Uterus (tissue), 4 donors: ENCODE results near the gene MYO18B. TPM values are rescaled to one million over a fixed set of nuclear protein-coding genes. Genes with fewer than 3 reads are reported as not detected.

ENCODE experiments used
- DNase-seq, 2 donors: peaks; one replicate each; pipeline ENCODE4 v3.0.0-alpha.2; 2019 to 2020
- H3K27ac ChIP-seq, 2 donors: fragments of 200-600 bp; sonication (generic); 1 replicate in 1 of 2; 2 replicates in 1 of 2; pipeline ENCODE4 v1.5.1; 2016 to 2018
- H3K27me3 ChIP-seq, 2 donors: fragments of 200-600 bp; sonication (generic); one replicate each; pipeline ENCODE4 v1.5.1; 2018 to 2019; ENCODE audit warnings: control low read depth in 1 of 2
- H3K36me3 ChIP-seq, 2 donors: fragments of 200-600 bp; sonication (generic); one replicate each; pipeline ENCODE4 v1.5.1; 2019; ENCODE audit warnings: control low read depth in 1 of 2
- H3K4me1 ChIP-seq, 2 donors: fragments of 200-600 bp; sonication (generic); one replicate each; pipeline ENCODE4 v1.5.1; 2018 to 2019; ENCODE audit warnings: control low read depth in 1 of 2
- H3K4me3 ChIP-seq, 2 donors: fragments of 200-600 bp; sonication (generic); 1 replicate in 1 of 2; 2 replicates in 1 of 2; pipeline ENCODE4 v1.5.1; 2018 to 2019; ENCODE audit warnings: mild to moderate bottlenecking in 1 of 2
- H3K9me3 ChIP-seq, 2 donors: fragments of 200-600 bp; sonication (generic); one replicate each; pipeline ENCODE4 v1.5.1; 2019; ENCODE audit warnings: control low read depth in 1 of 2
- POLR2A ChIP-seq, 2 donors: fragments of 450-650 bp; IDR thresholded peaks; one replicate each; pipeline ENCODE4 v1.6.1; 2016; ENCODE audit warnings: antibody characterized with exemption in 2 of 2, mild to moderate bottlenecking in 1 of 2, moderate library complexity in 1 of 2
- intact Hi-C: fragments of 100-400 bp; cut with DNase I; formaldehyde crosslinking; loops from one replicate; pipeline ENCODE4 v1.15.1; 2023; ENCODE audit warnings: low total_unique reads
- total RNA-seq, 4 donors: library from RNA; depleted of rRNA in 3 of 4; stranded (reverse); fragments of >200 nt in 3 of 4; gene quantifications; one replicate each; pipeline versions ENCODE4 v1.1.0 to v1.2.4, GENCODE V29; 2014 to 2023
- TF ChIP-seq, protein P1 (sequence below), 4 experiments: fragments of 200-600 bp in 2 of 4; fragments of 450-650 bp in 2 of 4; sonication (generic) in 2 of 4; IDR thresholded peaks; one replicate each; pipeline ENCODE4 v1.5.1; 2016 to 2019; ENCODE audit warnings: antibody characterized with exemption in 4 of 4, mild to moderate bottlenecking in 2 of 4, moderate library complexity in 1 of 4
- donor health status: DM: yes; HTN: yes; CAD: no.

Gene MYO18B
- total RNA-seq, 4 donors from 2014 or later: 0.41 to 0.43 TPM; not detected in 2

DNA sequence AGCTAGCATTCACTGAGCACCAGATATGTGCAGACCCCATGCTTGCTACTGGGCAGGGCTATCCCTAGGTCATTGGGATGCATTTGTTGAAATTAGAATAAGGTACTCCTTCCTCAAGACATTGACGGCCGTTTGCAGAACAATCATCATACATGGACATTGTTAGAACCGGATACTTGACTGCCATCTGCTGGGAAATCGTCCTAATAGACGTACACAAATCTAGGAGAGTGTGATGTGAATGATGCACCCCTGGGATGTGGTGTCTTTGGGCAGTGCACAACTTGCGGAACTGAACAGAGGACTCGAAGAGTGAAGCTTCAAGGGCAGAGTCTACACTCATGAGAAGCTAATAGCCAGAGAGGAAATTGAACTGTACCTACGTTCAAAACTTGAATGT, 35.9 kb downstream of the MYO18B start:
- H3K9me3 ChIP-seq: no peaks in the 10 kb centered on the region
- no peaks in the 10 kb centered on the region for H3K27me3 ChIP-seq
- H3K4me3 ChIP-seq: no peak overlapping the region
- H3K4me1 ChIP-seq: no peaks in the 10 kb centered on the region
- TF ChIP-seq, protein P1, sequence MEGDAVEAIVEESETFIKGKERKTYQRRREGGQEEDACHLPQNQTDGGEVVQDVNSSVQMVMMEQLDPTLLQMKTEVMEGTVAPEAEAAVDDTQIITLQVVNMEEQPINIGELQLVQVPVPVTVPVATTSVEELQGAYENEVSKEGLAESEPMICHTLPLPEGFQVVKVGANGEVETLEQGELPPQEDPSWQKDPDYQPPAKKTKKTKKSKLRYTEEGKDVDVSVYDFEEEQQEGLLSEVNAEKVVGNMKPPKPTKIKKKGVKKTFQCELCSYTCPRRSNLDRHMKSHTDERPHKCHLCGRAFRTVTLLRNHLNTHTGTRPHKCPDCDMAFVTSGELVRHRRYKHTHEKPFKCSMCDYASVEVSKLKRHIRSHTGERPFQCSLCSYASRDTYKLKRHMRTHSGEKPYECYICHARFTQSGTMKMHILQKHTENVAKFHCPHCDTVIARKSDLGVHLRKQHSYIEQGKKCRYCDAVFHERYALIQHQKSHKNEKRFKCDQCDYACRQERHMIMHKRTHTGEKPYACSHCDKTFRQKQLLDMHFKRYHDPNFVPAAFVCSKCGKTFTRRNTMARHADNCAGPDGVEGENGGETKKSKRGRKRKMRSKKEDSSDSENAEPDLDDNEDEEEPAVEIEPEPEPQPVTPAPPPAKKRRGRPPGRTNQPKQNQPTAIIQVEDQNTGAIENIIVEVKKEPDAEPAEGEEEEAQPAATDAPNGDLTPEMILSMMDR (IDR thresholded peaks at IDR 0.05): no peak
- no peak for TF ChIP-seq POLR2A (IDR thresholded peaks at IDR 0.05)
- H3K27ac ChIP-seq: no peak overlapping the region
- intact Hi-C loops: no loop called here
- DNase-seq: no peak
- H3K36me3 ChIP-seq: no peaks in the 10 kb centered on the region

DNA sequence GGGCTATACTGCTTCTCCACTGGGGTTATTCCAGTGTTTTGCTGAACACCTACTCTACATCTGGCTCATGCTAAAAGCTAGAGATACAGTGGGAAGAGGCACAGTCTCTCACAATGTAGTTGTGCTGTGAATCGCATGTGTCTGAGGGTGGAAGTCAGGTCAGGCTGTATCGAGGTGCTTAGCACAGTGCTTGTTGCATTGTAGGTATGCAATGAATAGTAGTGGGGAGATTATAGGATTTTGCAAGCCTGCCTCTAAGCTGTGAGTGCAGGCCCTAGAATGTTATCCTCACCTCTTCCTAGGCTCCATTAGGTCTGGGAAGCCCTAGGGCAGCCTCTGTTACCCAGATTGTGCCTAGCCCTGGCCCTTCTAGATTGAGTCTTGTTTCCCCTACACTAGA, 37.4 kb downstream of the MYO18B start:
- no peak overlapping the region for H3K4me3 ChIP-seq
- TF ChIP-seq, protein P1 (IDR thresholded peaks at IDR 0.05): no peak
- no peak for TF ChIP-seq POLR2A (IDR thresholded peaks at IDR 0.05)
- H3K27me3 ChIP-seq: no peaks in the 10 kb centered on the region
- no peak overlapping the region for H3K27ac ChIP-seq
- intact Hi-C loops: no loop called here
- no peaks in the 10 kb centered on the region for H3K4me1 ChIP-seq
- H3K36me3 ChIP-seq: no peaks in the 10 kb centered on the region
- H3K9me3 ChIP-seq: no peaks in the 10 kb centered on the region
- DNase-seq: no peak

DNA sequence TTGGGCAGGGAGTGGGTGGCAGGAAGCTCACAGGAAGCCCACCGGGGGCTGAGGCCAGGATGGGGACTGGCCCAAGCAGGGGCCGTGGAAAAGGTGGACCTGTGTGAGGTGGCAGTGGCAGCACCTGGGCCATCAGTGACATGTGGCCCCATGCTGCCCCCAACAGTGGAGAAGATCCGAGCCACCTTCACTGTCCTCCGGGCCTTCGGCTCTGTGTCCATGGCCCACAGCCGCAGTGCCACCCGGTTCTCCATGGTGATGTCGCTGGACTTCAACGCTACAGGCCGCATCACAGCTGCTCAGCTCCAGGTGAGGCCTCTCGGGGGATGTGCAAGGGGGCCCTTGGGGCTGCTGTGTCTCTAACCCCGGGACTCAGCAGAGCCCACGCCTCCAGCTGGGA, 37.9 kb downstream of the MYO18B start:
- Histone ChIP-seq H3K36me3 (no peaks in the 10 kb centered on the region), H3K4me1 (no peaks in the 10 kb centered on the region), H3K27me3 (no peaks in the 10 kb centered on the region), H3K4me3 (no peak overlapping the region), H3K9me3 (no peaks in the 10 kb centered on the region), H3K27ac (no peak overlapping the region)
- DNase-seq: no peak
- TF ChIP-seq, protein P1 (IDR thresholded peaks at IDR 0.05): no peak
- no peak for TF ChIP-seq POLR2A (IDR thresholded peaks at IDR 0.05)
- intact Hi-C loops: no loop called here

DNA sequence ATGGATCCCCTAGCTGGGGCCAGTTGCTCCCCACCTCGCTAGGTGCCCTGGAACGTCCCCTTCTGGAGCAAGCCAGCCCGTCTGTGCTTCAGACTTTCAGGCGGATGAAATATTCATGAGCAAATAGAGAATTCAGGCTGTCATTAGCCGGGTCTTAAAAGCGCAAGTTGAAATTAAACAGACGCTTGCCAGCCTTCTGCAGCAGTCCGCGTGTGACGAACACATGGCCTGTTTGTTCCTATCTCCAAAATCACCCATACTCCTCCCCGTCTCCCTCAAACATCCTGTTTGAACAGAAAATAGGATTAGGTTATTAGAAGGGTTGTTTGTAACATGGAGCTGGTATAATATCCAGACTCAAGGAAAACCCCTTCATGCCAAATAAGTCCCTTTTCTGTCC, 38.7 kb downstream of the MYO18B start:
- no peak overlapping the region for H3K27ac ChIP-seq
- no peak for TF ChIP-seq POLR2A (IDR thresholded peaks at IDR 0.05)
- TF ChIP-seq, protein P1 (IDR thresholded peaks at IDR 0.05): no peak
- no peaks in the 10 kb centered on the region for H3K36me3 ChIP-seq
- no peaks in the 10 kb centered on the region for H3K4me1 ChIP-seq
- no peak overlapping the region for H3K4me3 ChIP-seq
- no peaks in the 10 kb centered on the region for H3K9me3 ChIP-seq
- intact Hi-C loops: no loop called here
- no peaks in the 10 kb centered on the region for H3K27me3 ChIP-seq
- DNase-seq: no peak

DNA sequence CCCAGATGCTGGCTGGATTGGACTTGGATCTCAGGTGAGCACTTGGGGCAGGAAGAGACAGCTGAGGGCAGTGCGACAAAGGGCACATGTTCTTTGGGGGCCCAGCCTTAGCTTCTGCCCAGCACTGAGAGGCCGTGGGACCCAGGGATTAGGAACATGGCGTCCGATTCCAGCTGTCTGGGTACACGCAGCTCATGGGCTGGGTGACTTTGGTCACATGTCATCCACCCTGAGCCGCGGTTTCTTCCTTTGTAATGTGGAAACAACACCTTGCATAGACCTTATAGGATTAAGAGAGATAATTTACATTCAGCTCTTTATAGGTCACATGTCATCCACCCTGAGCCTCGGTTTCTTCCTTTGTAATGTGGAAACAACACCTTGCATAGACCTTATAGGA, 39.8 kb downstream of the MYO18B start:
- Histone ChIP-seq H3K27ac (no peak overlapping the region), H3K4me3 (no peak overlapping the region), H3K4me1 (no peaks in the 10 kb centered on the region), H3K9me3 (no peaks in the 10 kb centered on the region), H3K27me3 (no peaks in the 10 kb centered on the region), H3K36me3 (no peaks in the 10 kb centered on the region)
- intact Hi-C loops: no loop called here
- no peak for DNase-seq
- TF ChIP-seq, protein P1 (IDR thresholded peaks at IDR 0.05): no peak
- TF ChIP-seq POLR2A (IDR thresholded peaks at IDR 0.05): no peak
